ENCODE results near the gene MED27. TPM values are rescaled to one million over a fixed set of nuclear protein-coding genes. Genes with fewer than 3 reads are reported as not detected.

MED27 gene
- total and polyA plus RNA-seq, 9 of the 15 experiments (the other 6 are each of a cell fraction or from before 2014, with no cell fraction given), result 24.4 to 91.0 (median 36.1) TPM

- TF ChIP-seq ELK3 (CRISPR knock-in tag; IDR thresholded peaks at IDR 0.05), result no peak
- TF ChIP-seq SAP30 (IDR thresholded peaks at IDR 0.05; ENCODE audit: borderline replicate concordance, insufficient read depth, low read depth, low read length, poor library complexity, severe bottlenecking), result no peak
- TF ChIP-seq YY1 (IDR thresholded peaks at IDR 0.05; ENCODE audit: borderline replicate concordance in 1 of 3, control insufficient read depth in 1 of 3, extremely low read depth in 1 of 3, insufficient read depth in 3 of 3, insufficient read length in 1 of 3, insufficient replicate concordance in 2 of 3, low read depth in 1 of 3, low read length in 2 of 3), result no peak
- TF ChIP-seq PRPF4 (IDR thresholded peaks at IDR 0.05; ENCODE audit: insufficient read depth, low read depth, low read length, poor library complexity, severe bottlenecking), result no peak
- peak; percentile 46; the same call in 1 of the 2 replicates for TF ChIP-seq NCOA1 (IDR thresholded peaks at IDR 0.05; ENCODE audit: low read depth)
- TF ChIP-seq ZNF274 (IDR thresholded peaks at IDR 0.05; ENCODE audit: borderline replicate concordance, low read depth, low read length), result no peak
- TF ChIP-seq TBL1XR1 (IDR thresholded peaks at IDR 0.05; ENCODE audit: low read length in 2 of 2), result no peak
- no peak for TF ChIP-seq CHD2 (IDR thresholded peaks at IDR 0.05; ENCODE audit: low read depth, low read length)
- TF ChIP-seq NR3C1 (CRISPR knock-in tag; IDR thresholded peaks at IDR 0.05), result peak; percentile 83; the same call in 1 of the 2 replicates
- TF ChIP-seq CBX3 (IDR thresholded peaks at IDR 0.05; ENCODE audit: borderline replicate concordance in 1 of 2, low read length in 2 of 2), result peak; percentile 26 to 31; a peak in 1 of 3 replicates
- TF ChIP-seq BMI1 (IDR thresholded peaks at IDR 0.05; ENCODE audit: low read length), result no peak
- TF ChIP-seq HDAC1 (IDR thresholded peaks at IDR 0.05), result peak in 1 of 2 experiments; percentile 61; a peak in 2 of 4 replicates
- TF ChIP-seq UBTF (IDR thresholded peaks at IDR 0.05; ENCODE audit: borderline replicate concordance in 1 of 2, low read depth in 2 of 2, low read length in 2 of 2), result 0 out of 4 replicates have a peak, but pooled peaks of 1 of the 2 experiments have one; percentile 42
- TF ChIP-seq RFX1 (IDR thresholded peaks at IDR 0.05), result no peak
- TF ChIP-seq HDAC6 (IDR thresholded peaks at IDR 0.05; ENCODE audit: low read depth, low read length), result no peak
- peak; percentile 87; the same call in 1 of the 2 replicates for TF ChIP-seq ZNF224 (CRISPR knock-in tag; IDR thresholded peaks at IDR 0.05)
- TF ChIP-seq BHLHE40 (IDR thresholded peaks at IDR 0.05; ENCODE audit: low read length), result 0 out of 2 replicates have a peak, but pooled peaks have one; percentile 17
- no peak for TF ChIP-seq ZNF24 (IDR thresholded peaks at IDR 0.05)
- 0 out of 4 replicates have a peak, but pooled peaks of 1 of the 2 experiments have one; percentile 31 for TF ChIP-seq NRF1 (conservative IDR thresholded peaks at IDR 0.05 in 1 of 2, IDR thresholded peaks at IDR 0.05 in 1 of 2)
- no peak for TF ChIP-seq ZKSCAN3 (CRISPR knock-in tag; IDR thresholded peaks at IDR 0.05)
- TF ChIP-seq EHMT2 (IDR thresholded peaks at IDR 0.05), result peak; percentile 99
- TF ChIP-seq CREM (IDR thresholded peaks at IDR 0.05; ENCODE audit: low read depth), result peak; percentile 58
- peak; percentile 86; the same call in 1 of the 2 replicates for TF ChIP-seq E2F4 (CRISPR knock-in tag; IDR thresholded peaks at IDR 0.05; ENCODE audit: low read depth)
- no peak for TF ChIP-seq ZNF146 (CRISPR knock-in tag; IDR thresholded peaks at IDR 0.05; ENCODE audit: unreplicated experiment)
- TF ChIP-seq SETDB1 (IDR thresholded peaks at IDR 0.05; ENCODE audit: low read length), result no peak
Observed at GRCh38 chr9:132114102-132114707, 34.5 kb upstream of the MED27 start (continued).

Data from K562 (cell line).